Measurements from ENCODE around the gene IGFL2.
"Not testable (repeated sequence)": the region's sequence is repeated elsewhere in the genome, so short reads cannot be mapped to it uniquely, and the experiment has no call there.

Gene IGFL2

GRCh38 chr19:46191972-46192371 is 43.9 kb downstream of the IGFL2 start:
- DNase-seq, result no peak

DNA sequence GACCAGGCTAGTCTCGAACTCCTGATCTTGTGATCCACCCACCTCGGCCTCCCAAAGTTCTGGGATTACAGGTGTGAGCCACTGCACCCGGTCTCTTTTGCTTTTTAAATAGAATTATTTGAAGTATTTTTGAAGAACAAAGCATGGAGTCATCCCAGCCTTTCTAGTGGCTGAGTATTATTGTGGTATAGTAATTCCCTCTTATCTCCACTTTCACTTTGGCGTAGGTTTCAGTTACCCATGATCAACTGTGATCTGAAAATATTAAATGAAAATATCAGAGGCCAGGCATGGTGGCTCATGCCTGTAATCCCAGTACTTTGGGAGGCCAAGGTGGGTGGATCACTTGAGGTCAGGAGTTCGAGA is 44.6 kb downstream of the IGFL2 start:
- not testable (repeated sequence) for DNase-seq

- peak; percentile 54 for DNase-seq
These were observed 45.1 kb downstream of the IGFL2 start for GRCh38 chr19:46192992-46193650.

- peak; percentile 40 for DNase-seq
These were observed 45.6 kb downstream of the IGFL2 start for GRCh38 chr19:46193678-46194077.

DNA sequence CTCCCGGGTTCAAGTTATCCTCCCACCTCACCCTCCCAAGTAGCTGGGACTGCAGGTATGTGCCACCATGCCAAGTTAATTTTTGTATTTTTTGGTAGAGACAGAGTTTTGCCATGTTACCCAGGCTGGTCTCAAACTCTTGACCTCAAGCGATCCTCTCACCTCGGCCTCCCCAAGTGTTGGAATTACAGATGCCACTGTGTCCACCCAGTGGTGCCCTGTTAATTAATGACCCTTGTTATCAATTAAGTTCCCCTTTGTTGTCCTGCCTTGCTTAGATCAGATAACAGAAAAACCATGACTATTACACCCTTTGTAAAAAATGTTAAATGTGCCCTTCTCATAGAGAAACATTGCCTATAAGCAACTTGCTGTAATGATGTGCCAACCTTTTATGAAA is 47.1 kb downstream of the IGFL2 start:
- no peak for DNase-seq

- not testable (repeated sequence) for DNase-seq
These were observed 47.9 kb downstream of the IGFL2 start for GRCh38 chr19:46195919-46196318.

GRCh38 chr19:46196410-46197124 is 48.5 kb downstream of the IGFL2 start:
- no peak for DNase-seq

DNA sequence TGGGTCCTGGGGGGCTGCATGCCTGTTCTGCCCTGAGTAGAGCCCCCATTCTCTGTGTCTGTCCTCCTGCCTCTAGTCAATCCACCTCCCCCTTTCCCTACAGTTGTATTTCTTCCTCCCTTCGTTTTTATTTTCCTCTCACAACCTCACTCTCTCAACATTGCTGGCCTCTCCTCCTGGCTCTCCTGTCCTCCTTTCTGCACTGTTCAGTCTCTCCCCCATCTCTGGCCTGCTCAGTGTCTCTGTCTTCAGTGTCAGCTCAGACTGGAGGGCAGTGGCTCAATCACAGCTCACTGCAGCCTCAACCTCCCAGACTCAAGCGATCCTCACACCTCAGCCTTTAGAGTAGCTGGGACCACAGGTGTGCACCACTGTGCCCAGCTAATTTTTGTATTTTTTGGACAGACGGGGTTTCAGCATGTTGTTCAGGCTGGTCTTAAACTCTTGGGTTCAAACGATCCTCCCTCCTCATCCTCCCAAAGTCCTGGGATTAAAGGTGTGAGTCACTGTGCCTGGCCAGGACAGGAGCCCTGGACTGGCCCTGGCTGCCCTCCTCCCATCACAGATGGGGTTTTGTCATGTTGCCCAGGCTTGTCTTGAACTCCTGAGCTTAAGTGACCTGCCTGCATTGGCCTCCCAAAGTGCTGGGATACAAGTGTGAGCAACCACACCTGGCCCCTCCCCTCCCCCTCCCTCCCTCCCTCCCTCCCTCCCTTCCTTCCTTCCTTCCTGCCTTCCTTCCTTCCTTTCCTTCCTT is 49.5 kb downstream of the IGFL2 start:
- DNase-seq, result no peak

DNA sequence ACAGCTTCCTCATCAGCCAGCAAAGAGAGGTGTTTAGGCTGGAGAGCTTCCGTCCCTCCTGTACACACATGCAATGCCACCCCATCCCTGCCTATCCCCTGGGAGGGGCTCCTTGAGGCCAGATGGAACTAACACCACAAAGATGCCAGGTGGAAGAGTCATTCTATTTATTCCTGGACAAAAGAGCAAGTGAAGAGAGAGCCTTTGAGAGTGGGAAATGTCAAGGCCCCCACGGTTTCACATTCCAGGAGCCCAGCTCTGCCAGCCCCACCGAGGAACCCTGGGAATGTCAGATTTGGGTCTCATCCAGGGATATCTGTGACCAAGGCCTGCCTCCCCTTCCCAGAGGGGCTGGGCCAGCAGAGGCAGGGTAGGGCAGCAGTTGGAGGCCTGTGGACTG is 50.7 kb downstream of the IGFL2 start:
- no peak for DNase-seq

- DNase-seq, result no peak
These were observed 53.6 kb downstream of the IGFL2 start for GRCh38 chr19:46201454-46202310.

DNA sequence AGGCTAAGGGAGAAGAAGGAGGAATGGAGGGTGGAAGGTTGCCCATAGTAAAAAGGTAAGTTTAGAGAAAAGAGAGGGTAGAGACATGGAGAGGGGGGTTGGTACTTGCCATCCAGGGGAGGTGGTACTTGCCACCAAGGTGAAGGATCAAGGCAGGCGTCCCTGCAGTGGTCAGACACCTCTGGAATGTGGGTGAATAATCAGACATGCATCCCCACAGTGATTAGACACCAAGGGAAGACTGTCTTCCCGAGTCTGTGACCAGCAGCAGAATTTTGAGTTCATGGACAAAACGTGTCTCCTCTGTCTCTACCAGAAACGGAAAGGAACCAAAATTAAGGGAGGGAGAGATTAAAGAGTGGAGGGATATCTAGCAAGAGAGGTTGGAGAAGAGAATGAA is 54.4 kb downstream of the IGFL2 start:
- DNase-seq, result no peak

- peak; percentile 84 for DNase-seq
These were observed 55.1 kb downstream of the IGFL2 start for GRCh38 chr19:46202872-46203860.

DNA sequence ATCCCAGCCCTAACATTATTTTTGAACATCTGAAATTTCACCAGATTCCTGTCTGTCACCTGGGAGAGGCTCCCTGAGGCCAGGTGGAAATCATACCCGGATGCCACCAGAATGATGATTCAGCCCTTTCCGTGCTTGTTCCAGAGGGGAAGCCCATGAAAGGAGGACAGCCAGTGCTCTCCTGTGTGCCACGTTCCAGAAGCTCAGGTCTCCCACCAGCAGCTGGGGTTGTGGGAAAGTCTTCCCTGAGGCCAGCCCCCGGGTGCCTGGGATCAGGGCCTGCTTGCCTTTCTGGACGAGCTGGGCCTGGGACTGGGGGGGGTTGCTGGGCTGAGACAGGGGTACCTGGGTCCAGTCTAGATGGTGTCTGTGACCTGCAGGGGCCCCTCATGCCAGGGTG is 56.0 kb downstream of the IGFL2 start:
- DNase-seq, result no peak

DNA sequence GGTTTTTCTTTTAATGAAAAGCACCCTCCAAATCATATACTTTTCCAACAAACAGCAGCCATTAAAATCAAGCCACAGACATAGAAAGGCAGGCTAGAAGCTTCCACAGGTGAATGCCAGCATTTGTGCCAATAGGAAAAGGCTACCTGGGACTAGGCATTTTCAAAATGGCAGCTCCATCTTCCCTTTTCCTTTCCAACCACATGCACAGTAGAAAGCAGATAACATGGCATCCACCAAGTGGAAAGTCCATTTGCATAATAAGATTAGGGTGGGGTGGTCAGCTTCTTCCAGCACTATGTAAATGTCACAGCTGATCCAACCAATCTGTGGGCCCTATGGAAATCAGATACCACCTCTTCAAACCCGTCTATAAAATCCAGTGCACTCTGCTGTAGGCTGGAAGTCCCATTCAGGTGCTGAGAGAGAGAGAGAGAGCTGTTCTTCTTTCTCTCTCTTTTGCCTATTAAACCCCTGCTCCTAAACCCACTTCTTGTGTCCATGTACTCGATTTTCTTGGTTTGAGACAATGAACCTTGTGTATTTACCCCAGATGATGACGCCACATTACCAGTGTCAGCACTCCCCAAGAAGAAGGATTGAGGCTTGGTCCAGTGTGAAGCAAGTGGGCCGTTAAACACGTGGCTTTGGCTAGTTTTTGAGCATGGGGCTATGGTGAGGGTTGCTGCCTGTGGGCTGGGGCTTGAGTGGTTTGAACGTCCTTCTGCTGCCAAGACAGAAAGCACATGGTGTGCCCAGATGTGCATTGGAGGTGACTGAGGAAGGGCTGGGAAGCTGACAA is 57.3 kb downstream of the IGFL2 start:
- no peak for DNase-seq

DNA sequence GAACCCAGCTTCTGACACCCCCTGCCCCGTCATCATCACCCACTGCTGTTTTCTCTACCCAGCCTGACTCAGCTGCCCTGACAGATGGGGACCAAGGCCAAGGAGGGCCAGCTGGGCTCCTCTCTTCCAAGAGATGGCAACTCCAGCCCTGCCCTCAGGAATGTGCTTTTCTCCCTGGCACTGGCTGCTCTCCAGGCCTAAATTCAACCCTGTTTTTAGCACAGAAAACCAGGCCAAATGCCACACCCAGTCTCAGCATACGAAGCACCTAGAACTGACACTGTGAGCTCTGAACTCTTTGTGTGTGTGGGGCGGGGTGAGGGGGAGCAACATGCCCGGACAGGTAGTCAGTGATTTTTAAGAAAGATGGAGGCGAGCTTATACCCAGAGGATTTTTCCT is 58.1 kb downstream of the IGFL2 start:
- DNase-seq, result peak; percentile 49

- DNase-seq, result no peak
These were observed 58.6 kb downstream of the IGFL2 start for GRCh38 chr19:46206682-46207081.

- not testable (repeated sequence) for DNase-seq
These were observed 59.8 kb downstream of the IGFL2 start for GRCh38 chr19:46207858-46208257.

DNA sequence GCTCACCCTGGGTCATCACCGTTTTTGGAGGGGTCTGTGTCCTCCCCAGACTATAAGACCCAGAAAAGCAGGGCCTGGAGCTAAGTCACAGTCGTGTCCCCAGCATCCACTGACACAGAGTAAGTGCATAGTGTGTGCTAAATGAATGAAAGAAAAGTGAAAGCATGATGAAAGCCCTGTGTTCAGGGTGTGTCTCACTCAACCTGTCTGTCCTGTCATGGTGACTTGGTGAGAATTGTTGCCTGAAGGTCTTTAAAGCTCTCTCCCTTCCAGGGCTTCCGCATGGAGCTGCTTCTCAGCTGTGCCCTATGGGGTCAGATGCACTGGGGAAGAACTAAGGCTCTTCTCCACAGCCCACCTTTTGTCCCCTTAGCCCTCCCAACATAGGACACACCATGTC is 61.0 kb downstream of the IGFL2 start:
- no peak for DNase-seq

GRCh38 chr19:46209472-46209871 is 61.4 kb downstream of the IGFL2 start:
- DNase-seq, result no peak

DNA sequence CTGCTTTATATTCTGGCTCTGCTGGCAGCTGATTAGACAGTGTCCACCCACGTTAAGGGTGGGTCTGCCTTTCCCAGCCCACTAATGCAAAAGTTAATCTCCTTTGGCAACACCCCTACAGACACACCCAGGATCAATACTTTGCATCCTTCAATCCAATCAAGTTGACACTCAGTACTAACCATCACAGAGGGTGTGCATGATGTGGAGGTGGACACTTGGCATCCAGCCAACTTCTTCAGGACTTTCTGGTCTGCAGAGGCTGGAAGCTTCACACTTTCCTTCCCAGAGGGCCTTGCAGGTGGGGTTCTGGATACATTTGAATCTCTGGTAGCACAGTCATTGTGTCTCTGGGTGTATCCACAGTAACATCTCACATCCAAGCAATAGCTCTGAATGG is 62.6 kb downstream of the IGFL2 start:
- no peak for DNase-seq

All from NCI-H226 (cell line).